Measurements from ENCODE around the gene NEK1.

DNA sequence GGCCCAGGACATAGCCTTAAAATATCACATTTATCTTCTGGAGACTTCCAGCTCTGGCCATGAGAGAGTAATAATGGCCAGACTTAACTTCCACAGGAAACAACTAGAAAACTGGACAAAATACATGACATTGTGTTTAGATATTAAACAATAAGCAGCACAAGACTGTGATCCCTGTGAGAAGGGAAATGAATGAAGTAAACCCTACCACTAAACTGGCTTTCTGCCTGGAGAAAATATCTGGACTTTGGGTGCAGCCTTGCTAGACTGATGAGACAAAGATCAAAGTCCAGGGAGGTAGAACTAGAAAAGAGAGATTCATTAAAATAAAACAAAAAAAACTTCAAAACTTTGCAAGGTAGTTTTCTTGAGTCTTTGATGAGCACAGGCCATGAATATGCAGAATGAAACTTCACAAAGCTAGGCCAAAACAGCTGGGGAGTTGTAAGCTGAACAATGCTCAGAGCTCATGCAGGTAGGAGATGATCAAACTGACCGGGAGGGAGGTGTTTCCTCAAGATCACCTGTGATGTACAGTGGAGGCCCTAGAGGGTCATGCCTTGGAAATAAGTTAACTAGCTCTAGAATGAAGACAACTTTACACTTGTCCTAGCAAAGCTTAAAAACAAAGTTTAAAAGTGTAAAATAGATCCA, 194.6 kb downstream of the NEK1 start:
- TF ChIP-seq, protein P1, sequence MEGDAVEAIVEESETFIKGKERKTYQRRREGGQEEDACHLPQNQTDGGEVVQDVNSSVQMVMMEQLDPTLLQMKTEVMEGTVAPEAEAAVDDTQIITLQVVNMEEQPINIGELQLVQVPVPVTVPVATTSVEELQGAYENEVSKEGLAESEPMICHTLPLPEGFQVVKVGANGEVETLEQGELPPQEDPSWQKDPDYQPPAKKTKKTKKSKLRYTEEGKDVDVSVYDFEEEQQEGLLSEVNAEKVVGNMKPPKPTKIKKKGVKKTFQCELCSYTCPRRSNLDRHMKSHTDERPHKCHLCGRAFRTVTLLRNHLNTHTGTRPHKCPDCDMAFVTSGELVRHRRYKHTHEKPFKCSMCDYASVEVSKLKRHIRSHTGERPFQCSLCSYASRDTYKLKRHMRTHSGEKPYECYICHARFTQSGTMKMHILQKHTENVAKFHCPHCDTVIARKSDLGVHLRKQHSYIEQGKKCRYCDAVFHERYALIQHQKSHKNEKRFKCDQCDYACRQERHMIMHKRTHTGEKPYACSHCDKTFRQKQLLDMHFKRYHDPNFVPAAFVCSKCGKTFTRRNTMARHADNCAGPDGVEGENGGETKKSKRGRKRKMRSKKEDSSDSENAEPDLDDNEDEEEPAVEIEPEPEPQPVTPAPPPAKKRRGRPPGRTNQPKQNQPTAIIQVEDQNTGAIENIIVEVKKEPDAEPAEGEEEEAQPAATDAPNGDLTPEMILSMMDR (conservative IDR thresholded peaks at IDR 0.05; ENCODE audit: low read depth in 2 of 2) = no peak
- TF ChIP-seq EZH2phosphoT487 (IDR thresholded peaks at IDR 0.05; ENCODE audit: unreplicated experiment) = no peak
- no peak for TF ChIP-seq EZH2 (IDR thresholded peaks at IDR 0.05; ENCODE audit: low read depth, unreplicated experiment)
- no peak for TF ChIP-seq JUNB (IDR thresholded peaks at IDR 0.05; ENCODE audit: unreplicated experiment)
- TF ChIP-seq, protein P2, sequence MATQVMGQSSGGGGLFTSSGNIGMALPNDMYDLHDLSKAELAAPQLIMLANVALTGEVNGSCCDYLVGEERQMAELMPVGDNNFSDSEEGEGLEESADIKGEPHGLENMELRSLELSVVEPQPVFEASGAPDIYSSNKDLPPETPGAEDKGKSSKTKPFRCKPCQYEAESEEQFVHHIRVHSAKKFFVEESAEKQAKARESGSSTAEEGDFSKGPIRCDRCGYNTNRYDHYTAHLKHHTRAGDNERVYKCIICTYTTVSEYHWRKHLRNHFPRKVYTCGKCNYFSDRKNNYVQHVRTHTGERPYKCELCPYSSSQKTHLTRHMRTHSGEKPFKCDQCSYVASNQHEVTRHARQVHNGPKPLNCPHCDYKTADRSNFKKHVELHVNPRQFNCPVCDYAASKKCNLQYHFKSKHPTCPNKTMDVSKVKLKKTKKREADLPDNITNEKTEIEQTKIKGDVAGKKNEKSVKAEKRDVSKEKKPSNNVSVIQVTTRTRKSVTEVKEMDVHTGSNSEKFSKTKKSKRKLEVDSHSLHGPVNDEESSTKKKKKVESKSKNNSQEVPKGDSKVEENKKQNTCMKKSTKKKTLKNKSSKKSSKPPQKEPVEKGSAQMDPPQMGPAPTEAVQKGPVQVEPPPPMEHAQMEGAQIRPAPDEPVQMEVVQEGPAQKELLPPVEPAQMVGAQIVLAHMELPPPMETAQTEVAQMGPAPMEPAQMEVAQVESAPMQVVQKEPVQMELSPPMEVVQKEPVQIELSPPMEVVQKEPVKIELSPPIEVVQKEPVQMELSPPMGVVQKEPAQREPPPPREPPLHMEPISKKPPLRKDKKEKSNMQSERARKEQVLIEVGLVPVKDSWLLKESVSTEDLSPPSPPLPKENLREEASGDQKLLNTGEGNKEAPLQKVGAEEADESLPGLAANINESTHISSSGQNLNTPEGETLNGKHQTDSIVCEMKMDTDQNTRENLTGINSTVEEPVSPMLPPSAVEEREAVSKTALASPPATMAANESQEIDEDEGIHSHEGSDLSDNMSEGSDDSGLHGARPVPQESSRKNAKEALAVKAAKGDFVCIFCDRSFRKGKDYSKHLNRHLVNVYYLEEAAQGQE (IDR thresholded peaks at IDR 0.05; ENCODE audit: unreplicated experiment) = no peak
